DOHH2 (cell line): Measurements from ENCODE around the gene GARNL3.

Experiments
- EZH2phosphoT487 ChIP-seq: fragments of 200-600 bp; sonication (generic); IDR thresholded peaks from 2 replicates; pipeline ENCODE4 v1.6.1; 2017; ENCODE audit warnings: borderline replicate concordance, mild to moderate bottlenecking, antibody characterized with exemption, low read length, moderate library complexity, mixed read lengths
- TF ChIP-seq, protein P1 (sequence below): fragments of 200-600 bp; sonication (generic); IDR thresholded peaks from one replicate; pipeline ENCODE4 v1.5.1; 2014; ENCODE audit warnings: antibody characterized with exemption, mild to moderate bottlenecking, low read depth, low read length; ENCODE audit not compliant: poor library complexity, severe bottlenecking

DNA sequence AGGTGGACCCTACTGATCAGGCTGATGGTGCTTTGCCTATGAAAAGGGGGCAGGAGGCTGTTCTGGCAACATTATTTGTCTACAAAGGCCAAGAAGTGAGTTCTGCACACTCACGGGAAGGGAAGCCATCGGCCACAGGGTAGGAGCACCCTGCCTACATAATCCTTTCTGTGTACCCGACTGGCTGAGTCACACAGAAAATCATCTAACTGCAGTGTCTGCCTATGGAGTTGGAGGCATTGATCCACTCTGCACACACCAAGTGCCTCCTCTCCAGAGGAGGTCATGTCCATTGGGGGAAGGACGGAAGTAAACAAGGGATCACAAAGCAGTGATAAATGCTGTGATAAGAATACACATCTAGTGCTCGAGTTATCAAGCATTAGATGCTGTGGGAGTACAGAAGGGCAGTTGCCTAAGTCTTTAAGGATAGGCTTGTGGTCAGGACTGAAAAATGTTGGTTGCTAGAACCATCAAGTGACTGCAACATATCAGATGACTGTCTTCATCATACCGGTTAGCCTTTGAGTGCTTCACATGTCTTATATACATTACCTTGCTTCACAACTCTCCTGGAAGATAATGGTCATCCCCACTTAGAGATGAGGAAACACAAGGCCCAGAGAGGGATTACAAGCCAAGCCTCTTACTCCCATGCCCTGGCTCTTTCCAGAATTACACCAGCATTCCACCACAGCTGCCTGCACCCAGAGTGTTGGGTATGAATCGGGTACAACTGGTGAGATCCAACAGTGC, 131.1 kb downstream of the GARNL3 start:
- TF ChIP-seq, protein P1, sequence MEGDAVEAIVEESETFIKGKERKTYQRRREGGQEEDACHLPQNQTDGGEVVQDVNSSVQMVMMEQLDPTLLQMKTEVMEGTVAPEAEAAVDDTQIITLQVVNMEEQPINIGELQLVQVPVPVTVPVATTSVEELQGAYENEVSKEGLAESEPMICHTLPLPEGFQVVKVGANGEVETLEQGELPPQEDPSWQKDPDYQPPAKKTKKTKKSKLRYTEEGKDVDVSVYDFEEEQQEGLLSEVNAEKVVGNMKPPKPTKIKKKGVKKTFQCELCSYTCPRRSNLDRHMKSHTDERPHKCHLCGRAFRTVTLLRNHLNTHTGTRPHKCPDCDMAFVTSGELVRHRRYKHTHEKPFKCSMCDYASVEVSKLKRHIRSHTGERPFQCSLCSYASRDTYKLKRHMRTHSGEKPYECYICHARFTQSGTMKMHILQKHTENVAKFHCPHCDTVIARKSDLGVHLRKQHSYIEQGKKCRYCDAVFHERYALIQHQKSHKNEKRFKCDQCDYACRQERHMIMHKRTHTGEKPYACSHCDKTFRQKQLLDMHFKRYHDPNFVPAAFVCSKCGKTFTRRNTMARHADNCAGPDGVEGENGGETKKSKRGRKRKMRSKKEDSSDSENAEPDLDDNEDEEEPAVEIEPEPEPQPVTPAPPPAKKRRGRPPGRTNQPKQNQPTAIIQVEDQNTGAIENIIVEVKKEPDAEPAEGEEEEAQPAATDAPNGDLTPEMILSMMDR, result no peak
- TF ChIP-seq EZH2phosphoT487, result no peak
